HG03378 (cell line): ENCODE results near the gene FGGY.

Experiments used
- ATAC-seq: cut with Tn5 transposase; IDR thresholded peaks from one replicate; pipeline ENCODE4 v1.9.1; 2021; ENCODE audit warnings: mild to moderate bottlenecking, moderate library complexity; ENCODE audit not compliant: unreplicated experiment

FGGY gene

GRCh38 chr1:59788825-59789224, 491.9 kb downstream of the FGGY start:
- ATAC-seq = no peak

GRCh38 chr1:59798600-59798999, 501.7 kb downstream of the FGGY start:
- ATAC-seq = no peak

- no peak for ATAC-seq
Observed at GRCh38 chr1:59803458-59804038, 506.7 kb downstream of the FGGY start.

GRCh38 chr1:59804301-59804700, 507.4 kb downstream of the FGGY start:
- ATAC-seq = no peak

GRCh38 chr1:59805554-59805953, 508.7 kb downstream of the FGGY start:
- ATAC-seq = no peak
